Measurements from ENCODE around the gene OR10A2.
A peak's percentile ranks its signal among the peaks of the same experiment; 100 is the strongest.
"Not testable (repeated sequence)": the region's sequence is repeated elsewhere in the genome, so short reads cannot be mapped to it uniquely, and the experiment has no call there.

The OR10A2 gene

DNA sequence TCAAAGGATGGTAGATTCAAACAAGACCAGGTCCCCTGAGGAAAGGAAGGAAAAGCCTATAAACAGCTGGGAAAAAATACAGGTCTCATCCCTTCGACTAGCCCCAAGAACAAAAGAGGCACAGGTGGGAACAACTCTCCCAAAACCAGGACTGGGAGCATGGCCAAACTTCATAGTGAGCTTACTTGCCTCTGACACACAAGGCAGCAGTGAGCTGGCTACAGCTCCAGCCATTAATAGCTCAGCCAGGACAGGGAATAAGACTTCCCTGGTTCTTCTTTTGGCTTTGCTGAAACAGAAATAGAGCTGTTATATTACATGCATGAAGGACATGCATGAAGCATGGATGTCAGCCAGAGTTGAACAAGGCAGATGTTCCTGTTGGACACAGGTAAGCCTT is at the start of gene OR10A2:
OR10A2 (plus strand) TSS at position 97 of the 400 bp plus-strand sequence. CDS start 6,698 bp downstream, outside the sequence.
- DNase-seq: no peak

GRCh38 chr11:6813656-6814055 is 49.2 kb upstream of the OR10A2 start:
- no peak for DNase-seq

- DNase-seq: no peak
These were observed 45.2 kb upstream of the OR10A2 start for GRCh38 chr11:6817694-6818093.

DNA sequence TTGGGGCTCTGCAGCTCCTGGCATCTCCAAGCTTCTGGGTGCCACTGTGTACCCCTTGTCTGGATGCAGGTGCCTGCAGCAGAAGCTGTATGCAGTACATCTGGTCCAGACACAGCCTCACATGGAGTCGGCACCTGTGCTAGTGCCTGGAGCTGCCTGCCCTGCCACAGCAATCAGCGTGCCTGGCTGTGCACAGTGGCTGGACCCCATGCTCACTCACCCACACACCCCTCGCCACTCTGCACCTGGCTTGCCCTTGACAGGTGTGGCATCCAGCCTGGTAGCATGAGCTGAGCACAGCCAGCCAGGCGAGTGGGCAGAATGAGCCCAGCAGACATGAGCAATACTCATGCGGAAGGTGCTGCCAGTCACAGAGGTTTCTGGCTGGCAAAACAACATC is 43.9 kb upstream of the OR10A2 start:
- no peak for DNase-seq

GRCh38 chr11:6824136-6824823 is 38.6 kb upstream of the OR10A2 start:
- no peak for DNase-seq

- no peak for DNase-seq
These were observed 37.6 kb upstream of the OR10A2 start for GRCh38 chr11:6825231-6825744.

DNA sequence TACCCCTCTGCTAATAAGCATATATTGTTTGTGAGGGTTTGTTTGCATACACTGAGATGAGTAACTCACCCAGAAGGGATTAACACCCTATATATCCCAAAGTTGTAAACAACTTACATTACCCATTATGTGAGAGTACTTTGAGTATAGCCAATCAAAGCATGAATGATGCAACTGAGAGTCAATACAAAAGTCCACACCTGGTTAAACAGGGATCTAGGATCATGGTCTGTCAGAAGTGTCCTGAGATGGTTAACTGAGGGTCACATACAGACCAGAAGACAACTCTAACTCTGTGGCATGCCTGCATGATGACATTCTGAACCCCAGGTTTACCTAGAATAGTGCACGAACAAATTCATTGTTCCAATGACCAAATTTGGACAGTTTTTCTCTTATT is 34.8 kb upstream of the OR10A2 start:
- DNase-seq: no peak

GRCh38 chr11:6833356-6833755 is 29.5 kb upstream of the OR10A2 start:
- no peak for DNase-seq

DNA sequence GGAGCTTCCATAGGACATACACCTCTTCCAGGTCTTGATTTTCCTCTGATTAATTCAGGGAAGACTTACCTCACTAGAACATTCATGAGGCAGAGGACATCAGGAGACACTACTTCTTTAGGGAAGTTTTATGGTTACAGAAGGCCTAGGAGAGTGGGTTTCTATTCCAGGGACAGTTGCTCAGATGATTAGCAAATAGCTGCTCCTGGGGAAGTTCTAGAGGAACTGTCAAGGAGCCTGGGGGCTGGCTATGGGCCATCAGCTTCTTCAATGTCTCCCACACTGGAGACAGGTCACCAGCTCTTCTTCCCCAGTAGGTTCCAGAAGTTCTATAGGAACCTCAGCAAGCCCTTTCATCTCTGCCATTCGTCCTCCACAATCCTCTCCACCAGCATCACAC is 28.8 kb upstream of the OR10A2 start:
- no peak for DNase-seq

DNA sequence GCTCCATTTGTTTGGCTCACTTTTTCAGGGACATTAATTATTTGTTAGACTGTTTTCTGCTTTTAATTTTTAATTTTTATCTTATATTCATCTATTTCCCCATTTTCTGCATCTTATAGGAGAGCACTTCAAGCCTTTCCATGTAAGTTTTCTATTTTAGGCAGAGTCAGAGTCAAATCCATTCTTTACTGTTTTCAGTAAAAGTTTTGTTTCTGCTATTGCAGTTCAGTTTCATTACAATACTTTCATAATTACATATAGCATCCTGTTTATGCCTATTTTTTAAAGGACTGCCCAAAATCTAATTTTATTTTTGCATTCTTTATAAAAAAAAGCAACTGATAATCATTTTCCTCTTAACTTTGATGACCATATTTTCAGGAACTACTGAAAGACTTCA is 21.2 kb upstream of the OR10A2 start:
- DNase-seq: no peak

DNA sequence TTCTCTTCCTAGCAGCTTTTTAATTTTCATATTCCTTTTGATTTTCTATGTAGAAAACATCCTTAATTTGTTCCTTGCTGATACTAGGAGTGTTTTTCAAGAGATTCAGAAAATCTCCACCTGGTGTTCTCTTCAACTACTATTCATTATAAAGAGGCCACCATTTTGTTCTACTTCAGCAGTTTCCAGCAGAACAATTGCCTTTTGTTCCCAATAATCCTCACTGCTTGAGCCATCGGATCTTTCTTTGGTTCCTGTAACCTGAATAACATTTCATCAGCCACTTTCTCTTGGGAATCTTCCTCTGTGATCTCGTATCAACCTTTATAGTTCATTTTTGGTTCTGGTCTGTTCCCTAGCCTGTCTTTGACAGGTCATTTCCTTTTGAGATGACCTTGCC is 19.2 kb upstream of the OR10A2 start:
- no peak for DNase-seq

GRCh38 chr11:6844356-6844755 is 18.5 kb upstream of the OR10A2 start:
- no peak for DNase-seq

DNA sequence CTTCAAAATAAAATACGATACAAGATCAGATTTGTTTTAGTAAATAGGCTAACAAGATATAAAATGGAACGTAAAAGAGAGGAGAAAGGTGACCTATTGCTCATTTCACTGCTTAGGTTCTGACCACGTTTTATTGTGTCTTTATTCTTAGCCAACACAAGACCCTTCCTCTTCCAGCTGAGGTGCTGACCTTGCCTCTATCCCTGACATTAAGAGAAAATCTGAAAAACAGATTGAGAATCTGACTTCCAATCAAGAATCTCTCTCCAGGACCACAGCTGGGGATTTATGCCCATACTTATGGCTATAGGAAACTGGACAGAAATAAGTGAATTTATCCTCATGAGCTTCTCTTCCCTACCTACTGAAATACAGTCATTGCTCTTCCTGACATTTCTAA is 17.5 kb upstream of the OR10A2 start, which contains the start of gene OR10A5:
OR10A5 (plus strand) TSS at position 301 of the 400 bp plus-strand sequence; CDS start at position 301, 0 bp downstream.
- DNase-seq: no peak

DNA sequence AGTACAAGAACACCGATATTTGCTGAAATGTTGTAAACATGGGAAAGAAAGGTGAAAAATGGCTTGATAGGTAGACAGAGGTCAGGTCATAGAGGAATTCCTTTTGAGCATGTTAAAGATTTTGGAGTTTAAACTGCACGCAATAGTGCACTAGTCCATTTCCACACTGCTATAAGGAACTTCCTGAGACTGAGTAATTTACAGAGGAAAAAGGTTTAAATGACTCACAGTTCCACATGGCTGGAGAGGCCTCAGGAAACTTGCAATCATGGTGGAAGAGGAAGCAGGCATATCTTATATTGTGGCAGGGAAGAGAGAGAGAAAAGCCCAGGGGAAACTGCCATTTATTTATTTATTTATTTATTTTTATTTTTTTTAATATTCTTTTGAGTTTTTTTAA is 12.3 kb upstream of the OR10A2 start:
- DNase-seq: peak in 1 of 2 experiments; percentile 24

DNA sequence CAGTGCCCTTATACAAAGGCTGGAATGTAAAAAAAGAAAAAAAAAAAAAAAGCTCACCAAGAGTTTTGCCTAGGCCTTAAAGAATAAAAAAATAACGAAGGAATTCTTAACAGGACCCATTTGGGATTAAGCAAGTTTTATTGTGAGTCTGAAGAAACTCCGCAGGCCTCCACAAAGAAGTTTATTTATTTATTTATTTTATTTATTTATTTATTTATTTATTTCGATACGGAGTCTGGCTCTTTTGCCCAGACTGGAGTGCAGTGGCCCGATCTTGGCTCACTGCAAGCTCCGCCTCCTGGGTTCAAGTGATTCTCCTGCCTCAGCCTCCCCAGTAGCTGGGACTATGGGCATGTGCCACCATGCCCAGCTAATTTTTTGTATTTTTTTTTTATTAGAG is 8.1 kb upstream of the OR10A2 start:
- DNase-seq: not testable (repeated sequence)

DNA sequence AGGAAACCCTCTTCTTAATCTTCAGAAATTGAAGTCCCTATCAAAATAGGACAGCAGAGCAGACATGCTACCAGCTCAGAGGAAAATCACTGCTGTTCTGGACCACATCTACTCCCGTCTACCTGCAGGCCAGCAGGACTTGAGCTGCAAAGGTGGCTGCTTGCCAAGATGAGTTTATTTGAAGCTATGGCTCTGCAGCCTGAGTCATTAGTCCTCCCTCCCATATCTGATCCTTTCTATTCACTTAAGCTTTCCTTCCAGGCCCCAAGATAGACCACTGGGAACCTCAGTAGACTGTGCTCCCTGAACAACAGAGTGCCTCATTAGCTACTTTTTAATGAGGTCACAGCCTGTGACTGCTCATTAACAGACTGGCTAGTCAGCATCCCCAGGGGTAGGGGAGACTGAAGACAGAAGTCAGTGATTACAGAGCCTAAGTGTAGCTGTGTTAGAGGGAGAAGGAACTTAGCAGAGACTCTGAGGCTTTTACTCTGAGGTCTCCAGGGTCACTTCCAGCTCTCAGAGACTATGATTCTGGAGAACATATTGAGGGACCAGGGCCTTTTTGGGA is 6.8 kb upstream of the OR10A2 start:
- no peak for DNase-seq

- no peak for DNase-seq
These were observed 6.0 kb upstream of the OR10A2 start for GRCh38 chr11:6856871-6857270.

DNA sequence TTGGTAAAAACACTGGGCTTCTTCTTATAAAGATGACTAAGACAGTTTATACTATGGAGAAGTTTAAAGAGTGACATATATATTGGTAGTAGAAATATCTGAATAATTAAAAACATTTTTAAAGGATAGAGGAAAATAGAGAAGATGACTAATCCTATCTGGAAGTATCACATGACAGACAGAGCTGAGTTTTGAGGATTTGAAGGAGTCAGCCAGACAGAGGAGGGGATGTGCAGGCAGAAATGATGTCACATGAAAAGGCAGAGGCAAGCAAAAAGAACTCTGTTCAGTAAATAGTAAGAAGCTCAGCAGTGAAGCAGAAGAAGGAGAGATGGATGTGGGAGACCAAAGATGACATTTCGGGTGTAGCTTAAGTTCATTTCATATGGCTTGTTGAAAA is 1.6 kb downstream of the OR10A2 start:
- DNase-seq: no peak

DNA sequence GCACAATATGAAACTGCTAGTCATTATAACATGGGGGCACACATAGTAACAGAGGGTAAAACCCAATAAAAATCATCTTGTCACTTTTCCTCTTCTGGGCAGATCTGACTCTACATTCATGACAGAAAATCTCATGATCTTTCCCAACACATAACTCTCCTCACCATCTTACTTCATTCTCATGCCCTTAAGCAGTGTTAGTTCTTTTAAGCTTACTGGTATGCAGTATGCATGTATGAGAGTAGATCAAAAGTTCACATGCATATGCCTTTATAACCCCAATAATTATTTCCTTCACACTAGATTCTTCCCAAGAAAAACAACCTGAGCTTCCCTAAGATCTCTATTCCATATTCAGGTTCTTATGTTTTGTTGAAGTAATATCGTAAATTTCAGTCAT is 8.4 kb downstream of the OR10A2 start:
- no peak for DNase-seq

DNA sequence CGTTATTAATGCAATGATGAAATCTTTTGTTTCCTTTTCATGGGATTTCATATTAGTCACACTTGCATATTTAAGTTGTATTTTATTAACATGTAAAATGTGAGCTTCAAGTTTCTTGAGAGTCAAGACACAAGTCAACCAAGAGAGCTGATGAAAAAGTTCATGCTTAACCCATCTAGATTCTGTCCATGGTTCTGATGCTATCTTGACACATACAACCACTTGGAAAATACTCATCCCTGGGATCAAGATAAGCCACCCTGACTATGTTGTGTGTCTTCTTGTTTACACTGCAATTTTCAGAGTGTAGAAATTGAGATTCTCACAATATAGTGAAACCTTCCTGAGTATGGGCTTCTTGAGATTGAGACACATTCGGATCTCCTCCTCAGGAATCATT is 12.9 kb downstream of the OR10A2 start:
- no peak for DNase-seq

GRCh38 chr11:6876325-6876724 is 13.5 kb downstream of the OR10A2 start, which contains the start of gene OR10A4:
Gene OR10A4 (plus strand): TSS chr11:6876625. CDS start chr11:6876648, 23 bp downstream.
- DNase-seq: no peak

DNA sequence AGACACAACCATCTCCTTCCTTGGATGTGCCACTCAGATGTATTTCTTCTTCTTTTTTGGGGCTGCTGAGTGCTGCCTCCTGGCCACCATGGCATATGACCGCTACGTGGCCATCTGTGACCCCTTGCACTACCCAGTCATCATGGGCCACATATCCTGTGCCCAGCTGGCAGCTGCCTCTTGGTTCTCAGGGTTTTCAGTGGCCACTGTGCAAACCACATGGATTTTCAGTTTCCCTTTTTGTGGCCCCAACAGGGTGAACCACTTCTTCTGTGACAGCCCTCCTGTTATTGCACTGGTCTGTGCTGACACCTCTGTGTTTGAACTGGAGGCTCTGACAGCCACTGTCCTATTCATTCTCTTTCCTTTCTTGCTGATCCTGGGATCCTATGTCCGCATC is 14.1 kb downstream of the OR10A2 start:
- no peak for DNase-seq

GRCh38 chr11:6882751-6883150 is 19.9 kb downstream of the OR10A2 start:
- DNase-seq: no peak

- not testable (repeated sequence) for DNase-seq
These were observed 24.9 kb downstream of the OR10A2 start for GRCh38 chr11:6887711-6888110.

- no peak for DNase-seq
These were observed 26.0 kb downstream of the OR10A2 start for GRCh38 chr11:6888830-6889229.

All from Kasumi-1 (cell line).